ENCODE results near the gene DHCR24.

- TF ChIP-seq POLR2A (IDR thresholded peaks at IDR 0.05) (no peak), CTCF (IDR thresholded peaks at IDR 0.05) (no peak)
Observed at GRCh38 chr1:54857746-54858561, 29.0 kb downstream of the DHCR24 start.

Data from lower leg skin (tissue), 3 donors.